Jurkat, Clone E6-1 (cell line): ENCODE measurements around the gene CNTNAP2.

Source experiments
- DNase-seq: peaks from one replicate; pipeline ENCODE4 v3.0.0-alpha.2; 2011; ENCODE audit warnings: low read depth, low spot score
- H3K4me3 ChIP-seq: 2 replicates; pipeline ENCODE4 v1.5.1; 2011; ENCODE audit warnings: mild to moderate bottlenecking, low read length, control low read depth, moderate library complexity

CNTNAP2 gene

GRCh38 chr7:148116195-148116594 lies 1999.6 kb downstream of the CNTNAP2 start:
- DNase-seq: peak; percentile 34
- no peak overlapping the region for H3K4me3 ChIP-seq

- DNase-seq: no peak
- H3K4me3 ChIP-seq: no peak overlapping the region
These were observed 2000.3 kb downstream of the CNTNAP2 start for GRCh38 chr7:148116829-148117403.

- no peak for DNase-seq
- no peak overlapping the region for H3K4me3 ChIP-seq
These were observed 2001.8 kb downstream of the CNTNAP2 start for GRCh38 chr7:148118371-148118770.

- no peak for DNase-seq
- H3K4me3 ChIP-seq: no peak overlapping the region
These were observed 2004.8 kb downstream of the CNTNAP2 start for GRCh38 chr7:148121401-148121800.

GRCh38 chr7:148121847-148122246 lies 2005.2 kb downstream of the CNTNAP2 start:
- H3K4me3 ChIP-seq: no peak overlapping the region
- no peak for DNase-seq

GRCh38 chr7:148124477-148124876 lies 2007.9 kb downstream of the CNTNAP2 start:
- H3K4me3 ChIP-seq: no peak overlapping the region
- DNase-seq: no peak

GRCh38 chr7:148127374-148127773 lies 2010.8 kb downstream of the CNTNAP2 start:
- no peak for DNase-seq
- no peak overlapping the region for H3K4me3 ChIP-seq

- H3K4me3 ChIP-seq: no peak overlapping the region
- DNase-seq: no peak
These were observed 2012.4 kb downstream of the CNTNAP2 start for GRCh38 chr7:148129023-148129422.

GRCh38 chr7:148135116-148135515 lies 2018.5 kb downstream of the CNTNAP2 start:
- no peak overlapping the region for H3K4me3 ChIP-seq
- no peak for DNase-seq

- no peak overlapping the region for H3K4me3 ChIP-seq
- DNase-seq: no peak
These were observed 2019.4 kb downstream of the CNTNAP2 start for GRCh38 chr7:148135997-148136396.

GRCh38 chr7:148142660-148143248 lies 2026.2 kb downstream of the CNTNAP2 start:
- DNase-seq: peak; percentile 35
- no peak overlapping the region for H3K4me3 ChIP-seq

GRCh38 chr7:148144827-148145226 lies 2028.2 kb downstream of the CNTNAP2 start:
- no peak for DNase-seq
- H3K4me3 ChIP-seq: no peak overlapping the region

- DNase-seq: no peak
These were observed 2029.7 kb downstream of the CNTNAP2 start for GRCh38 chr7:148146346-148146745.

GRCh38 chr7:148147438-148147837 lies 2030.8 kb downstream of the CNTNAP2 start:
- DNase-seq: no peak
- H3K4me3 ChIP-seq: no peak overlapping the region

More at GRCh38 chr7:148146346-148146745, 2029.7 kb downstream of the CNTNAP2 start:
- no peak overlapping the region for H3K4me3 ChIP-seq

GRCh38 chr7:148148456-148148855 lies 2031.9 kb downstream of the CNTNAP2 start:
- DNase-seq: no peak
- no peak overlapping the region for H3K4me3 ChIP-seq

- DNase-seq: no peak
- H3K4me3 ChIP-seq: no peak overlapping the region
These were observed 2033.1 kb downstream of the CNTNAP2 start for GRCh38 chr7:148149730-148150129.

GRCh38 chr7:148151778-148152177 lies 2035.2 kb downstream of the CNTNAP2 start:
- no peak overlapping the region for H3K4me3 ChIP-seq
- no peak for DNase-seq

GRCh38 chr7:148153616-148154284 lies 2037.1 kb downstream of the CNTNAP2 start:
- DNase-seq: no peak
- no peak overlapping the region for H3K4me3 ChIP-seq

- no peak for DNase-seq
- H3K4me3 ChIP-seq: no peak overlapping the region
These were observed 2038.4 kb downstream of the CNTNAP2 start for GRCh38 chr7:148155000-148155399.

- no peak overlapping the region for H3K4me3 ChIP-seq
- no peak for DNase-seq
These were observed 2039.2 kb downstream of the CNTNAP2 start for GRCh38 chr7:148155826-148156225.

GRCh38 chr7:148156233-148156632 lies 2039.6 kb downstream of the CNTNAP2 start:
- H3K4me3 ChIP-seq: no peak overlapping the region
- no peak for DNase-seq
